TTC549 (cell line): ENCODE data around the gene DNM3.
"Not testable (repeated sequence)": the region's sequence is repeated elsewhere in the genome, so short reads cannot be mapped to it uniquely, and the experiment has no call there.

Experiments
- FAIRE-seq: peaks from 2 replicates; lab custom pipeline; 2012; peaks lifted over from hg19 to GRCh38; lab: Jason Lieb, UNC

DNM3 gene

GRCh38 chr1:172283766-172284165, 442.5 kb downstream of the DNM3 start:
- no peak for FAIRE-seq

GRCh38 chr1:172286629-172287076, 445.4 kb downstream of the DNM3 start:
- FAIRE-seq: peak; percentile 98

- FAIRE-seq: no peak
Observed at GRCh38 chr1:172287208-172287607, 445.9 kb downstream of the DNM3 start.

GRCh38 chr1:172288581-172288980, 447.3 kb downstream of the DNM3 start:
- no peak for FAIRE-seq

- FAIRE-seq: peak; percentile 96
Observed at GRCh38 chr1:172289448-172289847, 448.1 kb downstream of the DNM3 start.

GRCh38 chr1:172292840-172293239, 451.5 kb downstream of the DNM3 start:
- FAIRE-seq: no peak

GRCh38 chr1:172293429-172293828, 452.1 kb downstream of the DNM3 start:
- peak; percentile 99 for FAIRE-seq

GRCh38 chr1:172298141-172298540, 456.8 kb downstream of the DNM3 start:
- no peak for FAIRE-seq

GRCh38 chr1:172298911-172299310, 457.6 kb downstream of the DNM3 start:
- FAIRE-seq: no peak

- no peak for FAIRE-seq
Observed at GRCh38 chr1:172299515-172299914, 458.2 kb downstream of the DNM3 start.

GRCh38 chr1:172307508-172307907, 466.2 kb downstream of the DNM3 start:
- not testable (repeated sequence) for FAIRE-seq

GRCh38 chr1:172308142-172308541, 466.8 kb downstream of the DNM3 start:
- FAIRE-seq: no peak

- no peak for FAIRE-seq
Observed at GRCh38 chr1:172308577-172308976, 467.3 kb downstream of the DNM3 start.

GRCh38 chr1:172320733-172321132, 479.4 kb downstream of the DNM3 start:
- no peak for FAIRE-seq

GRCh38 chr1:172321451-172321850, 480.2 kb downstream of the DNM3 start:
- no peak for FAIRE-seq

GRCh38 chr1:172322219-172323061, 481.1 kb downstream of the DNM3 start:
- peak; percentile 100 for FAIRE-seq

GRCh38 chr1:172323686-172324085, 482.4 kb downstream of the DNM3 start:
- FAIRE-seq: no peak

GRCh38 chr1:172324086-172324485, 482.8 kb downstream of the DNM3 start:
- no peak for FAIRE-seq

- no peak for FAIRE-seq
Observed at GRCh38 chr1:172324761-172325160, 483.5 kb downstream of the DNM3 start.

- no peak for FAIRE-seq
Observed at GRCh38 chr1:172325531-172325930, 484.2 kb downstream of the DNM3 start.

- FAIRE-seq: no peak
Observed at GRCh38 chr1:172326136-172326535, 484.8 kb downstream of the DNM3 start.

- FAIRE-seq: no peak
Observed at GRCh38 chr1:172328266-172328665, 487.0 kb downstream of the DNM3 start.

GRCh38 chr1:172332230-172332629, 490.9 kb downstream of the DNM3 start:
- FAIRE-seq: no peak

- no peak for FAIRE-seq
Observed at GRCh38 chr1:172335377-172335776, 494.1 kb downstream of the DNM3 start.
